Activated CD4-positive, alpha-beta T cell treated with anti-CD3 and anti-CD28 coated beads, Interleukin-2, amount 10 ng/mL, durations not matched to agents 7 days and 5 days (primary cell): ENCODE results near the gene CD53. TPM values are rescaled to one million over a fixed set of nuclear protein-coding genes. Genes with fewer than 3 reads are reported as not detected.
A peak's percentile ranks its signal among the peaks of the same experiment; 100 is the strongest.
"Not testable (repeated sequence)": the region's sequence is repeated elsewhere in the genome, so short reads cannot be mapped to it uniquely, and the experiment has no call there.

Source experiments
- CTCF ChIA-PET: fragments of 350-600 bp; sonication (Branson Sonifier 250); formaldehyde crosslinking; loops from one replicate; lab custom pipeline; 2021; ENCODE audit warnings: antibody characterized with exemption; lab: Charles Lee
- POLR2A ChIA-PET: fragments of 350-600 bp; sonication (Branson Sonifier 250); formaldehyde crosslinking; loops from one replicate; lab custom pipeline; 2021; ENCODE audit warnings: antibody characterized with exemption; lab: Charles Lee
- DNase-seq: peaks from one replicate; pipeline ENCODE4 v3.0.0-alpha.2; 2020
- H3K27ac Mint-ChIP-seq: one replicate; pipeline ENCODE4 v1.8.0; 2021; ENCODE audit warnings: mild to moderate bottlenecking, moderate library complexity, mixed read lengths
- H3K27me3 Mint-ChIP-seq: one replicate; pipeline ENCODE4 v1.8.0; 2021; ENCODE audit warnings: mixed read lengths
- H3K36me3 Mint-ChIP-seq: one replicate; pipeline ENCODE4 v1.8.0; 2021; ENCODE audit warnings: low read depth, mixed read lengths
- H3K4me1 Mint-ChIP-seq: one replicate; pipeline ENCODE4 v1.8.0; 2021; ENCODE audit warnings: mixed read lengths
- H3K4me3 Mint-ChIP-seq: one replicate; pipeline ENCODE4 v1.8.0; 2021; ENCODE audit warnings: mild to moderate bottlenecking, moderate library complexity, mixed read lengths
- H3K9me3 Mint-ChIP-seq: one replicate; pipeline ENCODE4 v1.8.0; 2021; ENCODE audit warnings: mixed read lengths
- total RNA-seq, 2 experiments: library from RNA; stranded (reverse); gene quantifications; one replicate each; pipeline ENCODE4 v1.2.3, GENCODE V29; 2021

CD53 gene
- 100 to 1,000 TPM; 530 to 557 TPM for total RNA-seq

DNA sequence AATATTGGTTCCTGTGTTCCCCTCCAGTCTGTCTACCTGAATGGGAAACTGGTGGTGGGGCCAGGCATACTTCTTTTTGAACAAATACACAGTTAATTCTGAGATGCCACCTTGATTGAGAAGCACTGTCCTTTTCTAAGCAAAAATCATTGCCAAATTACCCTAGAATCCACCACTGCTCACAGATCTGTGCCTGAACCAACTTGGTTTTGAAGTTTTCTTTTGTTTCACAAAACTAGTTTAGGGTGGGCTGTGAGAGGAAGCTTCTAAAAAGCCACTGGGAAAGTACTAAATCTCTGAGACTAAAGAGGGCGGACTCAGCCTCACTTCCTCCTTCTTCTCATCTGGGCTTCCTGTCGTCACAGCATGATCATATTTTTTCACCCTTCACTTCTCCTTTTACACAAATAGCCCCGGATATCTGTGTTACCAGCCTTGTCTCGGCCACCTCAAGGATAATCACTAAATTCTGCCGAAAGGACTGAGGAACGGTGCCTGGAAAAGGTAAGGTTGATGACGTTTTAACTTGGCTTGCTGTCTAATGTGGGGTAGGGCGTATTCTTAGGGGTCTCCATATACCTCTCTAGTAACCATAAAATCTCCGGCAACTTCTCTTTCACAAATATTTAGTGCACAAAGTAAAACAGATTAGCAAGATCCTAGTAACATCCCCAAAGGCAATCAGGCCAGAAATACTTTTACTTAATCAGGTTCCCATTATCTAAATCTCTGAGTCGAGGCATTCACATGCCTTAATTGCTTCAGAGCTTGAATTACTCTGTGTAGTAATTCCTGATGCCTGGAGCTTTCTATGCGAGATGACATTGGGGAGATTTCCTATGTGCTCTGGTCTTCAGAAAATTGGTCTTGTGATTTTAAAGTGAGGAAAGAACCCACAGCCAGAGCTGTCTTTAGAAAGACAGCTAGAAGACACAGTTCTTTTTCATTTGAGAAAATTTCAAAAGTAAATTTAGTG lies at the start of gene CD53:
Gene CD53 (plus strand): TSS at position 404 of the 976 bp plus-strand sequence. CDS start 18,261 bp downstream, outside the sequence.
- ChIA-PET CTCF (interaction anchor here (0.8 to 1.1 kb wide), 3 partner anchors 12 to 254 kb away, joined by 3 read pairs; no protein-coding TSS in a partner anchor), POLR2A (interaction anchor here (0.7 to 2.2 kb wide), 3 partner anchors 13 to 91 kb away, joined by 3 to 8 read pairs (median 3); no protein-coding TSS in a partner anchor)
- no peaks in the 10 kb centered on the region for H3K27me3 Mint-ChIP-seq
- peaks cover 3% of the 10 kb centered on the region for H3K9me3 Mint-ChIP-seq
- peaks cover 52% of the 10 kb centered on the region for H3K36me3 Mint-ChIP-seq
- DNase-seq: peak; percentile 75
- H3K4me3 Mint-ChIP-seq: peak within 1 kb of the TSS; percentile 94
- peaks cover 41% of the 10 kb centered on the region for H3K4me1 Mint-ChIP-seq
- peak within 1 kb of the TSS; percentile 98 for H3K27ac Mint-ChIP-seq

- Mint-ChIP-seq H3K4me1 (no peaks in the 10 kb centered on the region), H3K27ac (no peak overlapping the region), H3K36me3 (peaks cover 7% of the 10 kb centered on the region), H3K4me3 (no peak overlapping the region), H3K27me3 (peaks cover 15% of the 10 kb centered on the region), H3K9me3 (peaks cover 6% of the 10 kb centered on the region)
- no peak for DNase-seq
- CTCF ChIA-PET: interaction anchor here (0.8 kb wide), 1 partner anchor 11 kb away, joined by 3 read pairs; no protein-coding TSS in a partner anchor
- POLR2A ChIA-PET: no interaction called here
Measured at GRCh38 chr1:110824192-110824591, 48.8 kb upstream of the CD53 start.

- peak; percentile 56 for DNase-seq
- peaks cover 8% of the 10 kb centered on the region for H3K27me3 Mint-ChIP-seq
- no peak overlapping the region for H3K27ac Mint-ChIP-seq
- ChIA-PET CTCF (interaction anchor here (0.6 to 1.9 kb wide), 8 partner anchors 12 to 49 kb away, joined by 3 to 10 read pairs (median 3); no protein-coding TSS in a partner anchor), POLR2A (no interaction called here)
- H3K4me3 Mint-ChIP-seq: no peak overlapping the region
- no peaks in the 10 kb centered on the region for H3K36me3 Mint-ChIP-seq
- H3K4me1 Mint-ChIP-seq: peaks cover 8% of the 10 kb centered on the region
- H3K9me3 Mint-ChIP-seq: no peaks in the 10 kb centered on the region
Measured at GRCh38 chr1:110829955-110830553, 42.9 kb upstream of the CD53 start.

DNA sequence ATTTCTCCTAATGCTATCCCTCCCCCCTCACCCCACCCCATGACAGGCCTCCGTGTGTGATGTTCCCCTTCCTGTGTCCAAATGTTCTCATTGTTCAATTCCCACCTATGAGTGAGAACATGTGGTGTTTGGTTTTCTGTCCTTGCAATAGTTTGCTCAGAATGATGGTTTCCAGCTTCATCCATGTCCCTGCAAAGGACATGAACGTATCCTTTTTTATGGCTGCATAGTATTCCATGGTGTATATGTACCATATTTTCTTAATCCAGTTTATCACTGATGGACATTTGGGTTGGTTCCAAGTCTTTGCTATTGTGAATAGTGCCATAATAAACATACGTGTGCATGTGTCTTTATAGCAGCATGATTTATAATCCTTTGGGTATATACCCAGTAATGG lies 39.2 kb upstream of the CD53 start:
- CTCF ChIA-PET, H3K4me3 Mint-ChIP-seq, DNase-seq, H3K36me3 Mint-ChIP-seq, H3K27me3 Mint-ChIP-seq, H3K4me1 Mint-ChIP-seq, H3K9me3 Mint-ChIP-seq, H3K27ac Mint-ChIP-seq: not testable (repeated sequence)
- POLR2A ChIA-PET: interaction anchor here (0.5 kb wide), 1 partner anchor 26 kb away, joined by 5 read pairs; no protein-coding TSS in a partner anchor

- peaks cover 5% of the 10 kb centered on the region for H3K27me3 Mint-ChIP-seq
- ChIA-PET POLR2A (no interaction called here), CTCF (interaction anchor here (0.6 kb wide), 1 partner anchor 1749 kb away, joined by 3 read pairs; no protein-coding TSS in a partner anchor)
- no peaks in the 10 kb centered on the region for H3K4me1 Mint-ChIP-seq
- H3K27ac Mint-ChIP-seq: no peak overlapping the region
- H3K36me3 Mint-ChIP-seq: no peaks in the 10 kb centered on the region
- H3K9me3 Mint-ChIP-seq: no peaks in the 10 kb centered on the region
- H3K4me3 Mint-ChIP-seq: no peak overlapping the region
- DNase-seq: no peak
Measured at GRCh38 chr1:110846861-110847260, 26.1 kb upstream of the CD53 start.

DNA sequence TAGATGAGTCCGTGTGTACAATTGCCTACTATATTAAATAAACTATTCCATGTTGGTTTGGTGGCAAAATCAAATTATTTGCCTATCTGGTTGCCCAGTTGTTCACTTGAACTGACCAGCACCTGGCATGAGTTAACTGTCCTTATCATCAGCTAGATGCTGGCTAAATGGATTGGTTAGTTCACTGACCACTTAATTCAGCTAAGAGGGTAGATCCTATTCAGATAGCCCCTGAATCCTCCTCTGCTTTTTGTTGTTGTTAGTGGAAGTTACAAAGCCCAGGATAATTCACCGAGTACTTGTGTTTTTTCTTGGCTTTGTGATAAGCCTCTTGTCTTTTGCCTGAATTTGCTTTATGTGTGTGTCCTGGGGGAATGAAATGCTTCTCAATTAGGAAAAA lies 22.8 kb upstream of the CD53 start:
- H3K27ac Mint-ChIP-seq: no peak overlapping the region
- peaks cover 2% of the 10 kb centered on the region for H3K9me3 Mint-ChIP-seq
- ChIA-PET CTCF (interaction anchor here (0.8 to 1.3 kb wide), 3 partner anchors 11 to 63 kb away, joined by 3 to 5 read pairs (median 3); no protein-coding TSS in a partner anchor), POLR2A (no interaction called here)
- H3K36me3 Mint-ChIP-seq: no peaks in the 10 kb centered on the region
- no peak for DNase-seq
- H3K4me1 Mint-ChIP-seq: peaks cover 5% of the 10 kb centered on the region
- peaks cover 3% of the 10 kb centered on the region for H3K27me3 Mint-ChIP-seq
- no peak overlapping the region for H3K4me3 Mint-ChIP-seq

DNA sequence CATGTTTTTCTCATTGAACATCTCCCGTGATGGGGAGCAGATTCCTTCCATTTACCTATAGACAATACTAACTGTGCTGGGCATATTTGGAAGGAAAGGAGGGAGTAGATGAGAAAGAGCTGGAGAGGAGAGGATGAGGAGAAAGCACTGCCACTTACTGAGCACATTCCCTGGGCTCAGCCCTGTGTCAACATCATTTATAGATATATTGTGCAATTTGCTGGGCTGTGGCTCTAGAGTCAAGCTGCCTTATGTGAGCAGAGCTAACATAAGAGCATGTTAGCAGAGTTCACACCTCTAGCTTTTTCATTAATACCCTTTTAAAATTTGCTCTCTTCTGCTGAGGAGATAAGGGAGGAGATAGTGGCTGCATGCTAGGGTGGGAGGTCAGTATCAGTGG lies 22.3 kb upstream of the CD53 start:
- CTCF ChIA-PET: interaction anchor here (1.2 to 1.3 kb wide), 2 partner anchors 11 to 14 kb away, joined by 3 to 5 read pairs; no protein-coding TSS in a partner anchor
- no peak overlapping the region for H3K4me3 Mint-ChIP-seq
- H3K27me3 Mint-ChIP-seq: peaks cover 5% of the 10 kb centered on the region
- peaks cover 5% of the 10 kb centered on the region for H3K4me1 Mint-ChIP-seq
- H3K9me3 Mint-ChIP-seq: peaks cover 2% of the 10 kb centered on the region
- no peak for DNase-seq
- no peak overlapping the region for H3K27ac Mint-ChIP-seq
- POLR2A ChIA-PET: no interaction called here
- H3K36me3 Mint-ChIP-seq: no peaks in the 10 kb centered on the region

DNA sequence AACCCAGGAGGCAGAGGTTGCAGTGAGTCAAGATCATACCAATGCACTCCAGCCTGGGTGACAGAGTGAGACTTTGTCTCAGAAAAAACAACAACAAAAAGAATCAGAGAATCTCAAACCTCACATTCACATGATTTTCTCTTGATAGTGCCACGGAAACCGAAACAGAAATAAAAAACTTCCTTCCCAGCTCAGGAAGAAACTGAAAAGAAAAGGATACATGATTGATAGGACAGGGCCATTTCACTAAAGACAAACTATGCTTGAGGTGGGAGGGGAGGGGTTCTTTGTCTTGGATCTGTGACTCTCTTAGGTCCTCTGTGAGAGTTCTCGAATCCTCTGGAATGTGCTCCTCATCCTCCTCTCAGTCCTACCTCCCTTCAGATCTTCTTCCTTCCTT lies 19.8 kb upstream of the CD53 start:
- no peak overlapping the region for H3K27ac Mint-ChIP-seq
- peaks cover 6% of the 10 kb centered on the region for H3K4me1 Mint-ChIP-seq
- H3K27me3 Mint-ChIP-seq: peaks cover 2% of the 10 kb centered on the region
- peaks cover 2% of the 10 kb centered on the region for H3K9me3 Mint-ChIP-seq
- H3K4me3 Mint-ChIP-seq: no peak overlapping the region
- no peak for DNase-seq
- H3K36me3 Mint-ChIP-seq: no peaks in the 10 kb centered on the region
- CTCF ChIA-PET: interaction anchor here (0.6 to 1.9 kb wide), 2 partner anchors 11 to 107 kb away, joined by 3 to 4 read pairs; no protein-coding TSS in a partner anchor
- POLR2A ChIA-PET: no interaction called here

DNA sequence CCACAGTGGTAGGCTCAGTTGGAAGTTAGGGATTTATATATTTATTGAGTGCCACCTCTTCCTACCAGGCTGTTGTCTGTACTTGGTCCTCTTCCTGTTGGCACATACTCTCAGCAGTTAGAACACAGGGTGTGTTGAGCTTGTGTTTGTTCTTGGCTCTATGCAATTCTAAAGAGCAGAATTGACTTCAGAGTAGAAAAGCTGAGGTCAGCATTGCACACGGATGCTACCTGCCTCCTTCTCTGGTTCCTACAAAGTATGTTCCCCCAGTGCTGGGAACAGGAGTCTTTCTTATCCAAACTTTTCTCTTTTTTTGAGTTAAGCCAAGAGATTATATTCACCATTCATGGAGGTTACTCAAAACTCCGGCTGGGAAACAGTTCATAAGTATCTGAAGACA lies 16.5 kb upstream of the CD53 start:
- POLR2A ChIA-PET: no interaction called here
- no peak overlapping the region for H3K27ac Mint-ChIP-seq
- CTCF ChIA-PET: no interaction called here
- H3K9me3 Mint-ChIP-seq: peaks cover 7% of the 10 kb centered on the region
- H3K4me3 Mint-ChIP-seq: no peak overlapping the region
- peaks cover 2% of the 10 kb centered on the region for H3K27me3 Mint-ChIP-seq
- H3K4me1 Mint-ChIP-seq: peaks cover 16% of the 10 kb centered on the region
- DNase-seq: no peak
- no peaks in the 10 kb centered on the region for H3K36me3 Mint-ChIP-seq

DNA sequence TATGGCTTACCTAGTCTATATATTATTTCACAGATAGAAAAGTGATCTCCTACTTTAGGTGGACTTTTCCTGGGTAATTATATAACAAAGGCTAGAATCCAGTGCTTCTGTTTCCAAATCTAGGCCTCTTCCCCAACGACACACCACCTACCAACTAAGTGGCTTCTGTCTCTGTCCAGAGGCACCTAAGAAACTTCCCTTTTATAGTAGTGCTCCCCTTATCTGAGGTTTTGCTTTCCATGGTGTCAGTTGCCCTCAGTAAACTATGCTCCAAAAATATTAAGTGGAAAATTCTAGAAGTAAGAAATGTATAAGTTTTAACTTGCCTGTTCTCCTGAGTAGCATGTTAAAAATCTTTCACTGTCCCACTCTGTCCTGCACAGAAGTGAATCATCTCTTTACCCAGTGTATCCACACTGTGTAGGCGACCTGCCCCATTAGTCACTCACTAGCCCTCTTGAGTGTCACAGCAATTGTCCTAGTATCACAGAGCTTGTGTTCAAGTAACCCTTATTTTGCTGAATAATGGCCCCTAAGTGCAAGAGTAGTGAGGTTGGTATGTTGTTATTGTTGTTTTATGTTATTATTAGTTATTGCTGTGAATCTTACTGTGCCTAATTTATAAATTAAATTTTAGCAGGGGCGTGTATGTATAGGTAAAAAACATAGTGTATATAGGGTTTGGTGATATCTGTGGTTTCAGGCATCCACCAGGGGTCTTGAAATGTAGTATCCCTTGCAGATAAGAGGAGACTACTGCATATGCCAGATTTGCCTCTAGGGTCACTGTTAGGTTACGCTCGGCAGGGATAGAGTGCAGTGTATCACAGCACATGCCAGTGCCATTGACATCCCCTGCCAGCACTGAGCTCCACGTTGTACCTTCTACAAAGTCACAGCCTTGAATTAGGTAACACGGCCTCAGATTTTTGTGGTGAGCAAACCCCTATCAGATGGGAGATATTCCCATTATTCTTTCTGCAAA lies 14.7 kb upstream of the CD53 start:
- POLR2A ChIA-PET: no interaction called here
- H3K27ac Mint-ChIP-seq: no peak overlapping the region
- CTCF ChIA-PET: interaction anchor here (0.5 to 1.5 kb wide), 2 partner anchors 54 to 57 kb away, joined by 3 read pairs; no protein-coding TSS in a partner anchor
- H3K4me3 Mint-ChIP-seq: no peak overlapping the region
- peaks cover 19% of the 10 kb centered on the region for H3K4me1 Mint-ChIP-seq
- DNase-seq: no peak
- peaks cover 4% of the 10 kb centered on the region for H3K36me3 Mint-ChIP-seq
- H3K27me3 Mint-ChIP-seq: peaks cover 2% of the 10 kb centered on the region
- peaks cover 21% of the 10 kb centered on the region for H3K9me3 Mint-ChIP-seq

DNA sequence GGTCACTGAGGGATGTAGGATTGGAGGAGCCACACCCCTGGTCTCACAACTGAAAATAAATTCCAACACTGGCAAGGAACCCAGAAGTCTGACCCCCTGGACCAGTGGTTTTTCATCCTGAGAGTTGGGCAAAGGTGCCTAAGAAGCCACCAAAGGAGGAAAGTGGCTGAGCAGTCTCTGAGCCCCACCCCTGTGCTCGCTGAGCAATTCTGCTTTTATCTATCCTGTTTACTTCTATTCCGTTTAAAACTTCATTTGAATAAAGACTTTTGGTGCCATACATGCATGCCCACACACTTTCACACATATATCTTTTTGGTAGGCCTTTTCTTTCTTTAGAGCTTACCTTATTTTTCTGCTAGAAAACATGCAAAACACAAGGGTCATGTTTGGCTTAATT lies 13.9 kb upstream of the CD53 start:
- CTCF ChIA-PET: interaction anchor here (0.5 to 1.6 kb wide), 3 partner anchors 56 to 340 kb away, joined by 3 to 6 read pairs (median 4); no protein-coding TSS in a partner anchor
- no peak for DNase-seq
- Mint-ChIP-seq H3K27me3 (peaks cover 2% of the 10 kb centered on the region), H3K4me1 (peaks cover 19% of the 10 kb centered on the region), H3K4me3 (no peak overlapping the region), H3K36me3 (peaks cover 6% of the 10 kb centered on the region), H3K9me3 (peaks cover 26% of the 10 kb centered on the region), H3K27ac (no peak overlapping the region)
- POLR2A ChIA-PET: no interaction called here
